Nephron progenitor cell (in vitro differentiated cells): ENCODE results near the gene LTBP2.
A peak's percentile ranks its signal among the peaks of the same experiment; 100 is the strongest.

Source experiments
- DNase-seq: peaks from one replicate; pipeline ENCODE4 v3.0.0; 2021
- H3K27ac Mint-ChIP-seq: 2 replicates; pipeline ENCODE4 v1.8.0; 2021; ENCODE audit warnings: mild to moderate bottlenecking, moderate library complexity, mixed read lengths
- H3K27me3 Mint-ChIP-seq: 2 replicates; pipeline ENCODE4 v1.8.0; 2021; ENCODE audit warnings: mild to moderate bottlenecking, low read depth, mixed read lengths; ENCODE audit not compliant: poor library complexity
- H3K36me3 Mint-ChIP-seq: 2 replicates; pipeline ENCODE4 v1.8.0; 2021; ENCODE audit warnings: low read depth, mixed read lengths
- H3K4me1 Mint-ChIP-seq: 2 replicates; pipeline ENCODE4 v1.8.0; 2021; ENCODE audit warnings: mixed read lengths
- H3K4me3 Mint-ChIP-seq: 2 replicates; pipeline ENCODE4 v1.8.0; 2021; ENCODE audit warnings: mild to moderate bottlenecking, moderate library complexity, mixed read lengths
- H3K9me3 Mint-ChIP-seq: 2 replicates; pipeline ENCODE4 v1.8.0; 2021; ENCODE audit warnings: mild to moderate bottlenecking, moderate library complexity, mixed read lengths
- CTCF ChIP-seq: fragments of 200-600 bp; sonication (generic); IDR thresholded peaks from 2 replicates; pipeline ENCODE4 v1.5.0; 2021; ENCODE audit warnings: antibody characterized with exemption

The LTBP2 gene

GRCh38 chr14:74569806-74570591 is 42.0 kb downstream of the LTBP2 start:
- TF ChIP-seq CTCF, result no peak
- Mint-ChIP-seq H3K4me1 (peaks cover 57% of the 10 kb centered on the region), H3K27me3 (peaks cover 6% of the 10 kb centered on the region), H3K36me3 (no peaks in the 10 kb centered on the region), H3K27ac (peak overlapping the region; percentile 76), H3K4me3 (no peak overlapping the region), H3K9me3 (no peaks in the 10 kb centered on the region)
- DNase-seq, result no peak

GRCh38 chr14:74569387-74569786 is 42.6 kb downstream of the LTBP2 start:
- Mint-ChIP-seq H3K9me3 (no peaks in the 10 kb centered on the region), H3K27ac (no peak overlapping the region), H3K4me3 (no peak overlapping the region), H3K36me3 (no peaks in the 10 kb centered on the region), H3K27me3 (peaks cover 9% of the 10 kb centered on the region), H3K4me1 (peaks cover 50% of the 10 kb centered on the region)
- TF ChIP-seq CTCF, result no peak
- no peak for DNase-seq

GRCh38 chr14:74568911-74569310 is 43.1 kb downstream of the LTBP2 start:
- no peak for DNase-seq
- peaks cover 9% of the 10 kb centered on the region for H3K27me3 Mint-ChIP-seq
- TF ChIP-seq CTCF, result no peak
- H3K4me3 Mint-ChIP-seq, result no peak overlapping the region
- no peaks in the 10 kb centered on the region for H3K36me3 Mint-ChIP-seq
- no peak overlapping the region for H3K27ac Mint-ChIP-seq
- peaks cover 46% of the 10 kb centered on the region for H3K4me1 Mint-ChIP-seq
- H3K9me3 Mint-ChIP-seq, result no peaks in the 10 kb centered on the region

GRCh38 chr14:74568380-74568649 is 43.7 kb downstream of the LTBP2 start:
- Mint-ChIP-seq H3K36me3 (no peaks in the 10 kb centered on the region), H3K27me3 (peaks cover 9% of the 10 kb centered on the region), H3K4me3 (no peak overlapping the region), H3K4me1 (peaks cover 46% of the 10 kb centered on the region), H3K27ac (no peak overlapping the region), H3K9me3 (no peaks in the 10 kb centered on the region)
- no peak for TF ChIP-seq CTCF
- no peak for DNase-seq

GRCh38 chr14:74567646-74568379 is 44.2 kb downstream of the LTBP2 start:
- peak overlapping the region; percentile 71 for H3K27ac Mint-ChIP-seq
- peaks cover 6% of the 10 kb centered on the region for H3K27me3 Mint-ChIP-seq
- TF ChIP-seq CTCF, result no peak
- H3K9me3 Mint-ChIP-seq, result no peaks in the 10 kb centered on the region
- no peak overlapping the region for H3K4me3 Mint-ChIP-seq
- DNase-seq, result no peak
- H3K36me3 Mint-ChIP-seq, result no peaks in the 10 kb centered on the region
- H3K4me1 Mint-ChIP-seq, result peaks cover 46% of the 10 kb centered on the region

GRCh38 chr14:74567219-74567618 is 44.8 kb downstream of the LTBP2 start:
- Mint-ChIP-seq H3K4me3 (no peak overlapping the region), H3K27ac (no peak overlapping the region), H3K4me1 (peaks cover 46% of the 10 kb centered on the region), H3K36me3 (no peaks in the 10 kb centered on the region), H3K9me3 (no peaks in the 10 kb centered on the region), H3K27me3 (peaks cover 6% of the 10 kb centered on the region)
- TF ChIP-seq CTCF, result no peak
- no peak for DNase-seq
